CD4-positive, alpha-beta T cell treated with Interleukin-6 at 100 ng/mL for 8 hours (primary cell): ENCODE data around the gene PNPLA4.

Source experiments
- DNase-seq: peaks from one replicate; pipeline ENCODE4 v3.0.0-alpha.2; 2020; ENCODE audit warnings: mixed read lengths, low spot score

Gene PNPLA4

GRCh38 chrX:7872042-7872441, 55.2 kb downstream of the PNPLA4 start:
- DNase-seq = no peak

- DNase-seq = no peak
Observed at GRCh38 chrX:7852166-7852565, 75.0 kb downstream of the PNPLA4 start.
